H1 (cell line): ENCODE measurements around the gene GTF3C5. TPM values are rescaled to one million over a fixed set of nuclear protein-coding genes. Genes with fewer than 3 reads are reported as not detected.

Experiments used
- POLR2AphosphoS5 ChIP-seq: IDR thresholded peaks from 2 replicates; pipeline ENCODE4 v1.6.1; 2011; ENCODE audit warnings: low read depth, low read length
- TEAD4 ChIP-seq: IDR thresholded peaks from 2 replicates; pipeline ENCODE4 v1.6.1; 2012; ENCODE audit warnings: low read depth, low read length, inconsistent platforms, mixed read lengths
- polyA plus RNA-seq, 7 experiments: library from polyadenylated mRNA; depleted of rRNA in 3 of 7; stranded (reverse) in 5 of 7; unstranded in 2 of 7; fragments of >200 nt in 5 of 7; fragments of 200-250 nt in 2 of 7; gene quantifications; 1 replicate in 5 of 7; 2 replicates in 1 of 7; 4 replicates in 1 of 7; pipeline versions ENCODE4 v1.2.1 to v1.2.3, GENCODE V29; 2011 to 2013; ENCODE audit warnings: missing spikeins in 2 of 7, mixed read lengths in 2 of 7
- total RNA-seq: library from RNA; stranded (reverse); fragmentation: NEBNext Ultra II Directional; extraction: Animal tissue kit (Norgen Biotek cat#: 25700); gene quantifications from 2 replicates; pipeline ENCODE4 v1.2.1, GENCODE V29; 2021

The GTF3C5 gene
- total and polyA plus RNA-seq, 2 of the 8 experiments (the other 6 are each of a cell fraction or from before 2014, with no cell fraction given), result 78.7 to 87.1 TPM

DNA sequence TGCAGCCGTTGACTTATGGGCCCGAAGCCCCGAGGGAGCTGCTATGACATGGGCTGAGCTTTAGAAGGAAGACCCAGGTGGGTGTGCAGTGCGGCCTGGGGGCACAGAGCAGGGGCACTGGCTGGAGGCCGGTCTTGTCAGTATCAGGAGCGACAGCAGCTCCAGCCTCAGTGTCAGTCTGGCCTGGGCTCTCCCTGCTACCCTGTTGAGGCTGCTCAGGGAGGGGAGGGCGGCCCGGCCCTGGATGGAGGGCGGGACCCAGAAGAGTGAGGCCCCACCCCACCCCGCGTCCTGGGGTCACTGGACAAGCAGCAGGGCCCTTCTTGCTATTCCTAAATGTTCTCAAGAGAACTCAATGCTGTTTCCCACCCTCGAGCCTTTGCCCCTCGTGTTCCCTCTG lies 34.3 kb upstream of the GTF3C5 start (continued):
- TF ChIP-seq POLR2AphosphoS5 (no peak), TEAD4 (no peak)
